ELF-1 (cell line): ENCODE data around the gene CST9L.

Experiments
- DNase-seq: peaks from one replicate; pipeline ENCODE4 v3.0.0-alpha.2; 2016; ENCODE audit warnings: low read depth, low spot score

The CST9L gene

GRCh38 chr20:23547613-23548012, 20.7 kb downstream of the CST9L start:
- no peak for DNase-seq

GRCh38 chr20:23546435-23547144, 21.7 kb downstream of the CST9L start:
- DNase-seq, result no peak

- DNase-seq, result no peak
Measured at GRCh38 chr20:23544133-23544532, 24.2 kb downstream of the CST9L start.

DNA sequence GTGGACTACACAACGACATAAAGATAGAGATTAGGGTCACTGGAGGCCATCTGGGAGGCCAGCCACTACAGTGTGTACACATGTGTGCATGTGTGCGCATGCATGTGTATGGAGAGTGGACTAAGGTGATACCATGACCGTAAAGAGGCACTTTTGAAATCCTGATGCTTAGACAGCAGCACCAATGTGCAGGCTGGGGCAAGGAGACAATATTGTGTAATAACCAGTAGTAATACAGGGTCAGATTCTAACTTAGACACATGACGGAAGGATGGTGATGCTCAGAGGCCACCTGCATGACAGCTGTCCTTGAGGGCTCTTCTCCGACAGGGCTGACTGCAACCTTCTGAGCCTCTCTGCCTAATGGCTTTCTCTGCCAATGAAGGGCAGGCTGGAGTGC, 25.5 kb downstream of the CST9L start:
- DNase-seq, result no peak

- DNase-seq, result no peak
Measured at GRCh38 chr20:23541776-23542175, 26.5 kb downstream of the CST9L start.

- no peak for DNase-seq
Measured at GRCh38 chr20:23541330-23541729, 27.0 kb downstream of the CST9L start.

DNA sequence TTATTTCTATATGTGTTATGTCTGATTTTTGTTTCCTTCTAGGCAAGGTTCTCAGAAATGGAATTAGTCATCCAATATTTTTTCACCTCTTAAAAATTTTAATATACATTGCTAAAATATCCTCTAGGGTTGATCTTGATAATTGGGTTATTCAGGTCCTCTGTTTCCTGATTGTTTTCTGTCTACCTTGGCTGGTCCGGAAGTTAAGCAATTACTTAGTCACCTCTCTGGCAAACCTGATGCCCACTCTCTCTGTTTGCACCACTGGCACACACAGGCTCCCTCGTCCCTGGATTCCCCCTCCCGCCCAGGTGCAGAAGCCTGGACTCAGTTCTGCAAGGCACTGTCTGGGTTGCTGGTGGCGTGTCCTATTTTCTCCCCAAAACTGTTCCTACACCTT, 27.7 kb downstream of the CST9L start:
- no peak for DNase-seq

DNA sequence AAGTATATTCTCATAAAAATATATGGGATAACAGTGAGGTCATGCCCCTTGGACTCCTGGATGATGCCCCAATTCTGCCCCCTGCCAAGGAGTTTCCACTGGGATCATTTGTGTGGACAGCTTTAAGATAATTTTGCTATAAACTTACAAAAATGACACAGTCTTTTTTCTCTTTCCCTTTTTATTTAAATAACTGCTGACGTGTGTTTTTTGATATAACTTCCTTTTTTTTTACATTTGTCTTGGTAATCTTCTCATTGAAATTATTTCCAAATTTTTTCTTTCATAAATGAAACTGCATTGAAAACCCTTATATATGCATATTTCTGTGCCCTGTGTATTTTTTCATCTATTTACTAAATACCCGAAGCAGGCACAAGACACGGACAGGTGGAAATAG, 31.3 kb downstream of the CST9L start:
- no peak for DNase-seq

DNA sequence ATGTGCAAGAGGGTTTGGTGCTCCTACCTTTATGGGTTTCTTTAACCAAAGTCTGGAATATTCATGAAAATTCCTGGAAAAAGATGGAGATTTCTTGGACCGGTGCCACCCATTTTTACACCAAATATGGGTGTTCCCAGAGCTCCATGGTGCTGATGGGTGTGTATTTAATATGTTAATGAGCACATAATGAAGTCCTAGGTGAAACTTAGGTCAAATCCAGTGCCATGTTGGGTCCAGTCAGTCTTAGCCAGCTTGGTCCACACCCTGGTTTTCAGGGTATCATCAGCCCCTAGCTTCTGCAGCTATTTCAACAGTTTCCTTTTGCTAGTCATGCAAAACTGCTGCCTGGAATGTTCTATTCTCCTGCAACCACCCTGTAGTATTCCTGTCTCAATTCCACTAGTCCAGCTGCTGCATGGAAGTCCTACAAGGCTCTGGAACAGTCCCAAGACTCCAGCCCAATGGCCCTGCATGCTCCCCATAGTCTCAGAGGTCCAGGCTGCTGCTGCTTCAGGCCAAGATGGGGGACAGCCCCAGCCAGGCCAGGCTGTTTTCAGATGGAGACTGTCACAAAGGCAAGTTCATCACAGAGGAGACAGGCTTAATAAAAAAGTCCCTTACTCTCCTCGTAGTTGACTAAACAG, 31.8 kb downstream of the CST9L start:
- DNase-seq, result no peak

- DNase-seq, result no peak
Measured at GRCh38 chr20:23534801-23535593, 33.3 kb downstream of the CST9L start.

DNA sequence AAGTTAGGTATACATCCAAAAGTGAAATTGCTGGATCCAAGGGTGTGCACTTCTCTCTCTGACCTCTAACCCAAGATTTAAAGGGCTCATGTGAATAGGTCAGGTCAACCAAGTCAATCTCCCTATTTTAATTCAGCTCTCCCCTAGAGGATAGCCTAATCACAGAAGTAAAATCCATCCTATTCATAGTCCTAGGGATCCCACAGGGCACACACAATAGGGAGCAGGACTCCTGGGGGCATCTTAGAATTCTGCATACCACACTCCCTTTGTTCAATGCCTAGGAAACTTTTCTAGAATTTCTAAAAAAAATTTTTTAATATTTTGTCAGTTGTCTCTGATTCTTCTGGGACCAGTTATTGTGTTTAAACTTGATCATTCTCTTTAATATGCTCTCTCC, 35.1 kb downstream of the CST9L start:
- no peak for DNase-seq

GRCh38 chr20:23532533-23532932, 35.8 kb downstream of the CST9L start:
- no peak for DNase-seq

- DNase-seq, result no peak
Measured at GRCh38 chr20:23530937-23531567, 37.2 kb downstream of the CST9L start.

- no peak for DNase-seq
Measured at GRCh38 chr20:23528867-23529431, 39.3 kb downstream of the CST9L start.

GRCh38 chr20:23526850-23527249, 41.4 kb downstream of the CST9L start:
- DNase-seq, result no peak

DNA sequence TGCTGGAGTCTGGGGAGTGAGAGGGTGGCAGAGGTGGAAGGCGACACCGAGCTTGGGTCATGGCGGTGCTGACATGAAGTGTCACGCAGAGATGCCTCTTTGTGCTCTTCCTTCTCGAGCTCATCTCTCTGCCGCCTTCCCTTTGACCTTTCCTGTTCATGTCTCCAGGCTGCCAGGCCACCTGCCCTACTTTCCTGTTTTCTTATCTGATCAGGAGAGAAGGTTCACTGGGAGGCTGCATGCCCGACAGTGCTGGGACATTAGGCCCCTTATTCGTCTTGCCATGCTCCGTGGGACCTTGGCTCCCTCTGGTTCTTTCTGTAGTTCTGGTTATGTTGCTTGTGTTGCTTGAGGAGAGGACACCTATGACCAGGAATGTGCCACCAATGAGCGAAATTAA, 44.1 kb downstream of the CST9L start:
- no peak for DNase-seq

- no peak for DNase-seq
Measured at GRCh38 chr20:23520185-23520584, 48.1 kb downstream of the CST9L start.

DNA sequence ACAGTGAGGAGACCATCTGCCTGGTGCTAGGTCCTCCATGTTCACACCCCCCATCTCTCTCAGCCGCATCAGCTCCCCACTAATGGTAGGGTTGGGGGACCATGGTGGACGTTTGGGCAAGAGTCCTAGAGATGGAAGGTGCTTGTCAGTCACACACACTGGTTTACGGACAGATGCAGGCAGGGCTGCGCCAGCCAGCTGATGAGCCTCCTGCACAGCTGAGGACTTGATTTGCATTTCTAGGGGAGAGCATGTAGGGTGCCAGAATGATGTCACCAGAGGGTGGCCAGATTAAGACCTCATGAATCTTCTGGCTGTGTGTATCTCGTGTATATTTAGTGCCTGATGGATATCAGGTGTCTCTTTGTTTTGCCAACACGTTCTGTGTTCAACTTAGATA, 48.7 kb downstream of the CST9L start:
- no peak for DNase-seq

DNA sequence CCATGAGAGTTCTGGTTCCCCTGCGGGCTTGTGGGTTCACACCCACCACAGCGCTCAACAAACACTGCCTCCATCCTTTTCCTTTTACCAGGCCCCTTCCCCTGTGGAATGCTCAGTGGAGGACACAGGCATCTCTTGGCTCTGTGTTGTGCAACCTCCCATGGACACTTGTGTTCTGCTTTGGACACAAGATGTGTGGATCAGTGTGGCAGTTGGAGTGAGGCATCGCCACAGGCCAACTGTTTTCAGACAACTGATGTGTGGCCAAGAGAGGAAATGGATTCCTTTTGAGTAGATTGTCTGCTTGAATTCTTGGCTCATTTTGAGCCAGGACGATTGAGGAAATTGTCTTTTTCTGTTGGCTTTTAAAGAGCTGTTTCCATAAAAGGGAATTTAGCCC, 50.6 kb downstream of the CST9L start:
- DNase-seq, result no peak

- DNase-seq, result no peak
Measured at GRCh38 chr20:23515250-23515939, 52.9 kb downstream of the CST9L start.

DNA sequence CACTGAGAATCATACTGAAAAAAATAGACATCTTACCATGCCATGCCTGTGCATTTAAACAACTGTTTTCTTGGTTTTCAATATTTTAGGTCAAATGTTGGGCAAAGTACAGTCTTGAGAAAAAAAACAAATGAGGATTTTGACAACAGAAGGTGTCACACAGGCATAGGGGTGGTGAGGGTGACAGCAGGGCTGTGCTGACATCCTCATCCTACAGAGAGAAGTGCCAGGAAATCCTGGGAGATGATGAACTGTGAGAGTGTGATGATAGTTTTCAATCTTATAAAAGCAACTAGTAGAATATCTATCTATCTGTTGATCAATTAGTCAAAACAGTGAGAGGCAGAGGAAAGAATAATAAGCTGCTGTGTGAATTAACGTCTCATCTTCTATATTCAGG, 53.4 kb downstream of the CST9L start:
- DNase-seq, result no peak
